ENCODE results near the gene EHD4.

GRCh38 chr15:41881086-41881485 is 91.3 kb downstream of the EHD4 start:
- TF ChIP-seq GABPA (tag; conservative IDR thresholded peaks at IDR 0.05; ENCODE audit: low read depth) (no peak), HNRNPL (IDR thresholded peaks at IDR 0.05; ENCODE audit: low read depth, low read length) (no peak), CCNT2 (IDR thresholded peaks at IDR 0.05; ENCODE audit: borderline replicate concordance, extremely low read depth, insufficient read length, low read depth, low read length) (no peak), HMGN3 (IDR thresholded peaks at IDR 0.05; ENCODE audit: borderline replicate concordance, extremely low read depth, insufficient read length, low read depth, low read length) (no peak), ZBED1 (IDR thresholded peaks at IDR 0.05) (no peak), BCL6 (CRISPR knock-in tag; IDR thresholded peaks at IDR 0.05) (no peak), BHLHE40 (IDR thresholded peaks at IDR 0.05; ENCODE audit: low read length) (no peak), JUN (IDR thresholded peaks at IDR 0.05; ENCODE audit: borderline replicate concordance, low read depth, low read length) (no peak), JUN (CRISPR knock-in tag; IDR thresholded peaks at IDR 0.05; ENCODE audit: borderline replicate concordance) (no peak), PCBP1 (IDR thresholded peaks at IDR 0.05; ENCODE audit: low read depth, low read length, poor library complexity, severe bottlenecking) (no peak), NR2F6 (CRISPR knock-in tag; IDR thresholded peaks at IDR 0.05) (no peak), TAF15 (IDR thresholded peaks at IDR 0.05; ENCODE audit: low read depth, low read length) (no peak), SREBF2 (CRISPR knock-in tag; IDR thresholded peaks at IDR 0.05) (no peak)
- TF ChIP-seq, protein P1, sequence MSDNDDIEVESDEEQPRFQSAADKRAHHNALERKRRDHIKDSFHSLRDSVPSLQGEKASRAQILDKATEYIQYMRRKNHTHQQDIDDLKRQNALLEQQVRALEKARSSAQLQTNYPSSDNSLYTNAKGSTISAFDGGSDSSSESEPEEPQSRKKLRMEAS (CRISPR knock-in tag; IDR thresholded peaks at IDR 0.05) = no peak

Measured in K562 (cell line).